ENCODE results near the gene FAM83E. TPM values are rescaled to one million over a fixed set of nuclear protein-coding genes. Genes with fewer than 3 reads are reported as not detected.

Gene FAM83E
- polyA plus RNA-seq, 2 of the 4 experiments (the other 2 are of a cell fraction): 0.16 to 0.41 TPM

GRCh38 chr19:48627201-48627864 lies 12.5 kb upstream of the FAM83E start:
- H3K9me3 ChIP-seq: no peaks in the 10 kb centered on the region
- peaks cover 29% of the 10 kb centered on the region for H3K4me1 ChIP-seq
- H3K4me3 ChIP-seq: no peak overlapping the region
- TF ChIP-seq JUN (IDR thresholded peaks at IDR 0.05) (no peak), EHF (CRISPR knock-in tag; IDR thresholded peaks at IDR 0.05) (no peak), EP300 (IDR thresholded peaks at IDR 0.05) (no peak), FOXS1 (CRISPR knock-in tag; IDR thresholded peaks at IDR 0.05) (no peak), HOXB13 (CRISPR knock-in tag; IDR thresholded peaks at IDR 0.05; ENCODE audit: low read depth) (no peak), HDAC2 (IDR thresholded peaks at IDR 0.05) (no peak), MAX (IDR thresholded peaks at IDR 0.05) (no peak), RFX5 (IDR thresholded peaks at IDR 0.05) (no peak), KDM1A (IDR thresholded peaks at IDR 0.05; ENCODE audit: low read depth) (no peak)
- TF ChIP-seq, protein P1, sequence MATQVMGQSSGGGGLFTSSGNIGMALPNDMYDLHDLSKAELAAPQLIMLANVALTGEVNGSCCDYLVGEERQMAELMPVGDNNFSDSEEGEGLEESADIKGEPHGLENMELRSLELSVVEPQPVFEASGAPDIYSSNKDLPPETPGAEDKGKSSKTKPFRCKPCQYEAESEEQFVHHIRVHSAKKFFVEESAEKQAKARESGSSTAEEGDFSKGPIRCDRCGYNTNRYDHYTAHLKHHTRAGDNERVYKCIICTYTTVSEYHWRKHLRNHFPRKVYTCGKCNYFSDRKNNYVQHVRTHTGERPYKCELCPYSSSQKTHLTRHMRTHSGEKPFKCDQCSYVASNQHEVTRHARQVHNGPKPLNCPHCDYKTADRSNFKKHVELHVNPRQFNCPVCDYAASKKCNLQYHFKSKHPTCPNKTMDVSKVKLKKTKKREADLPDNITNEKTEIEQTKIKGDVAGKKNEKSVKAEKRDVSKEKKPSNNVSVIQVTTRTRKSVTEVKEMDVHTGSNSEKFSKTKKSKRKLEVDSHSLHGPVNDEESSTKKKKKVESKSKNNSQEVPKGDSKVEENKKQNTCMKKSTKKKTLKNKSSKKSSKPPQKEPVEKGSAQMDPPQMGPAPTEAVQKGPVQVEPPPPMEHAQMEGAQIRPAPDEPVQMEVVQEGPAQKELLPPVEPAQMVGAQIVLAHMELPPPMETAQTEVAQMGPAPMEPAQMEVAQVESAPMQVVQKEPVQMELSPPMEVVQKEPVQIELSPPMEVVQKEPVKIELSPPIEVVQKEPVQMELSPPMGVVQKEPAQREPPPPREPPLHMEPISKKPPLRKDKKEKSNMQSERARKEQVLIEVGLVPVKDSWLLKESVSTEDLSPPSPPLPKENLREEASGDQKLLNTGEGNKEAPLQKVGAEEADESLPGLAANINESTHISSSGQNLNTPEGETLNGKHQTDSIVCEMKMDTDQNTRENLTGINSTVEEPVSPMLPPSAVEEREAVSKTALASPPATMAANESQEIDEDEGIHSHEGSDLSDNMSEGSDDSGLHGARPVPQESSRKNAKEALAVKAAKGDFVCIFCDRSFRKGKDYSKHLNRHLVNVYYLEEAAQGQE (IDR thresholded peaks at IDR 0.05): no peak
- DNase-seq (ENCODE audit: low read depth in 1 of 2, low spot score in 1 of 2) (no peak), FAIRE-seq (no peak), ATAC-seq (no peak)
- POLR2A ChIA-PET: interaction anchor here (0.9 to 2.6 kb wide), 3 partner anchors 8 to 19 kb away, joined by 3 to 22 read pairs (median 3); partner anchors contain the start of genes CA11, DBP, RPL18 and SPHK2
- H3K27ac ChIP-seq: peak overlapping the region in 1 of 2 experiments; percentile 36; a peak in 3 of 6 replicates
- CTCF ChIA-PET: interaction anchor here (1.2 to 2.7 kb wide), 3 partner anchors 9 to 187 kb away, joined by 3 to 8 read pairs (median 3); partner anchors contain the start of genes RPL18 and SPHK2
- no peak overlapping the region; the same call in 2 of the 3 replicates for H3K4me2 ChIP-seq
- WGBS (ENCODE audit: missing lambda C conversion rate): 73% methylated on average over 6 of the region's 6 CpGs

GRCh38 chr19:48625891-48626327 lies 11.0 kb upstream of the FAM83E start:
- H3K4me1 ChIP-seq: peaks cover 20% of the 10 kb centered on the region
- ChIA-PET POLR2A (interaction anchor here (0.6 kb wide), 1 partner anchor 95 kb away, joined by 6 read pairs; no protein-coding TSS in a partner anchor), CTCF (interaction anchor here (0.9 kb wide), 1 partner anchor 20 kb away, joined by 3 read pairs; the partner anchor contains the start of gene CA11)
- 94% methylated on average over 30 of the region's 30 CpGs for WGBS (ENCODE audit: missing lambda C conversion rate)
- no peak overlapping the region for H3K4me2 ChIP-seq
- H3K9me3 ChIP-seq: no peaks in the 10 kb centered on the region
- H3K4me3 ChIP-seq: no peak overlapping the region
- FAIRE-seq: no peak
- TF ChIP-seq ZSCAN20 (CRISPR knock-in tag; IDR thresholded peaks at IDR 0.05) (no peak), USF2 (IDR thresholded peaks at IDR 0.05) (no peak), HDAC2 (IDR thresholded peaks at IDR 0.05) (no peak), POLR2A (IDR thresholded peaks at IDR 0.05; ENCODE audit: low read length) (no peak), FOSB (CRISPR knock-in tag; IDR thresholded peaks at IDR 0.05) (no peak), ZNF302 (CRISPR knock-in tag; IDR thresholded peaks at IDR 0.05) (no peak), HOXA7 (CRISPR knock-in tag; IDR thresholded peaks at IDR 0.05) (no peak), BCL3 (IDR thresholded peaks at IDR 0.05) (no peak)
- TF ChIP-seq, protein P2, sequence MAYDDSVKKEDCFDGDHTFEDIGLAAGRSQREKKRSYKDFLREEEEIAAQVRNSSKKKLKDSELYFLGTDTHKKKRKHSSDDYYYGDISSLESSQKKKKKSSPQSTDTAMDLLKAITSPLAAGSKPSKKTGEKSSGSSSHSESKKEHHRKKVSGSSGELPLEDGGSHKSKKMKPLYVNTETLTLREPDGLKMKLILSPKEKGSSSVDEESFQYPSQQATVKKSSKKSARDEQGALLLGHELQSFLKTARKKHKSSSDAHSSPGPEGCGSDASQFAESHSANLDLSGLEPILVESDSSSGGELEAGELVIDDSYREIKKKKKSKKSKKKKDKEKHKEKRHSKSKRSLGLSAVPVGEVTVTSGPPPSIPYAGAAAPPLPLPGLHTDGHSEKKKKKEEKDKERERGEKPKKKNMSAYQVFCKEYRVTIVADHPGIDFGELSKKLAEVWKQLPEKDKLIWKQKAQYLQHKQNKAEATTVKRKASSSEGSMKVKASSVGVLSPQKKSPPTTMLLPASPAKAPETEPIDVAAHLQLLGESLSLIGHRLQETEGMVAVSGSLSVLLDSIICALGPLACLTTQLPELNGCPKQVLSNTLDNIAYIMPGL (CRISPR knock-in tag; IDR thresholded peaks at IDR 0.05; ENCODE audit: borderline replicate concordance): no peak
- DNase-seq (ENCODE audit: low read depth in 1 of 2, low spot score in 1 of 2): no peak
- ATAC-seq: no peak
- no peak overlapping the region for H3K27ac ChIP-seq
